OCI-LY7 (cell line): ENCODE results near the gene CGN. TPM values are rescaled to one million over a fixed set of nuclear protein-coding genes. Genes with fewer than 3 reads are reported as not detected.

Experiments
- BruUV-seq: library from RNA; stranded (reverse); fragments of 400-500 nt; replicated peaks from 2 replicates; lab custom pipeline; 2021; lab: Mats Ljungman, UMichigan
- CTCF ChIA-PET: fragments of 300-600 bp; sonication (Branson Sonifier 250); formaldehyde crosslinking; loops from one replicate; lab custom pipeline; 2022; ENCODE audit warnings: antibody characterized with exemption; ENCODE audit not compliant: unreplicated experiment; lab: Charles Lee
- POLR2A ChIA-PET: fragments of 300-600 bp; sonication (Branson Sonifier 250); formaldehyde crosslinking; loops from one replicate; lab custom pipeline; 2022; ENCODE audit warnings: antibody characterized with exemption; lab: Charles Lee
- DNase-seq: peaks from one replicate; pipeline ENCODE4 v3.0.0-alpha.2; 2015; ENCODE audit warnings: low spot score
- H2AFZ ChIP-seq: fragments of 200-600 bp; sonication (generic), shearing (Covaris generic); 2 replicates; pipeline ENCODE4 v1.6.1; 2014; ENCODE audit warnings: mild to moderate bottlenecking, antibody characterized with exemption, low read length, moderate library complexity
- H3K27ac ChIP-seq: fragments of 200-600 bp; sonication (generic); 2 replicates; pipeline ENCODE4 v1.5.1; 2014; ENCODE audit warnings: mixed run types, low read depth, mild to moderate bottlenecking, moderate library complexity, low read length, inconsistent platforms; ENCODE audit not compliant: poor library complexity, severe bottlenecking
- H3K36me3 ChIP-seq: fragments of 200-600 bp; sonication (generic); 2 replicates; pipeline ENCODE4 v1.6.1; 2014; ENCODE audit warnings: mild to moderate bottlenecking, antibody characterized with exemption, low read length, moderate library complexity, mixed read lengths; ENCODE audit not compliant: insufficient read depth
- H3K4me1 ChIP-seq: fragments of 200-600 bp; sonication (generic); 2 replicates; pipeline ENCODE4 v1.5.1; 2014; ENCODE audit warnings: mild to moderate bottlenecking, low read length; ENCODE audit not compliant: insufficient read depth, poor library complexity, severe bottlenecking
- H3K4me2 ChIP-seq: fragments of 200-600 bp; sonication (generic); 2 replicates; pipeline ENCODE4 v1.6.1; 2014; ENCODE audit warnings: mild to moderate bottlenecking, low read length
- H3K4me3 ChIP-seq: fragments of 200-600 bp; sonication (generic); 2 replicates; pipeline ENCODE4 v1.5.1; 2014; ENCODE audit warnings: mild to moderate bottlenecking, low read depth, low read length; ENCODE audit not compliant: poor library complexity, severe bottlenecking
- H3K79me2 ChIP-seq: fragments of 200-600 bp; sonication (generic); 2 replicates; pipeline ENCODE4 v1.6.1; 2016; ENCODE audit warnings: low read depth, mild to moderate bottlenecking, low read length, moderate library complexity, mixed read lengths; ENCODE audit not compliant: insufficient read depth
- H3K9me2 ChIP-seq: fragments of 200-600 bp; sonication (generic); 2 replicates; pipeline ENCODE4 v1.6.1; 2016; ENCODE audit warnings: mild to moderate bottlenecking, low read length, mixed read lengths; ENCODE audit not compliant: insufficient read depth
- H3K9me3 ChIP-seq: fragments of 200-600 bp; sonication (generic); 2 replicates; pipeline ENCODE4 v1.6.1; 2014; ENCODE audit warnings: mild to moderate bottlenecking, mixed run types, low read length, mixed read lengths
- H4K20me1 ChIP-seq: fragments of 200-600 bp; sonication (generic); 2 replicates; pipeline ENCODE4 v1.6.1; 2014; ENCODE audit warnings: mild to moderate bottlenecking, antibody characterized with exemption, low read length, moderate library complexity, mixed read lengths; ENCODE audit not compliant: insufficient read depth
- CTCF ChIP-seq: fragments of 200-600 bp; sonication (generic); conservative IDR thresholded peaks from 2 replicates; pipeline ENCODE4 v1.5.1; 2014; ENCODE audit warnings: mild to moderate bottlenecking, antibody characterized with exemption, low read length, moderate library complexity, mixed read lengths
- EZH2phosphoT487 ChIP-seq: fragments of 200-600 bp; sonication (generic); IDR thresholded peaks from 2 replicates; pipeline ENCODE4 v1.6.1; 2018; ENCODE audit warnings: low read depth, borderline replicate concordance, mild to moderate bottlenecking, mixed run types, antibody characterized with exemption, low read length, moderate library complexity, mixed read lengths
- intact Hi-C: fragments of 100-400 bp; cut with micrococcal nuclease; formaldehyde crosslinking; loops from one replicate; pipeline ENCODE4 v1.10.0; 2022; ENCODE audit not compliant: unreplicated experiment
- total RNA-seq, 2 experiments: library from RNA; depleted of rRNA in 1 of 2; stranded (reverse); fragments of >200 nt in 1 of 2; shearing (Covaris generic) in 1 of 2; gene quantifications; 2 replicates each; pipeline ENCODE4 v1.2.3, GENCODE V29; 2014 to 2022

The CGN gene
- total RNA-seq, 2 experiments from 2014 or later = 1.7 to 5.5 TPM

GRCh38 chr1:151494741-151495281 is 16.4 kb upstream of the CGN start:
- intact Hi-C loops = no loop called here
- H2AFZ ChIP-seq = no peak overlapping the region
- no peaks in the 10 kb centered on the region for H3K36me3 ChIP-seq
- ChIA-PET CTCF (no interaction called here), POLR2A (interaction anchor here (0.5 to 1.1 kb wide), 5 partner anchors 10 to 352 kb away, joined by 3 to 7 read pairs (median 4); no protein-coding TSS in a partner anchor)
- H3K4me1 ChIP-seq = no peaks in the 10 kb centered on the region
- BruUV-seq = no TSS peak
- H3K79me2 ChIP-seq = no peaks in the 10 kb centered on the region
- H4K20me1 ChIP-seq = no peaks in the 10 kb centered on the region
- no peak overlapping the region for H3K4me2 ChIP-seq
- H3K27ac ChIP-seq = no peak overlapping the region
- TF ChIP-seq CTCF (no peak), EZH2phosphoT487 (no peak)
- H3K9me3 ChIP-seq = no peaks in the 10 kb centered on the region
- no peaks in the 10 kb centered on the region for H3K9me2 ChIP-seq
- DNase-seq = no peak
- H3K4me3 ChIP-seq = no peak overlapping the region

DNA sequence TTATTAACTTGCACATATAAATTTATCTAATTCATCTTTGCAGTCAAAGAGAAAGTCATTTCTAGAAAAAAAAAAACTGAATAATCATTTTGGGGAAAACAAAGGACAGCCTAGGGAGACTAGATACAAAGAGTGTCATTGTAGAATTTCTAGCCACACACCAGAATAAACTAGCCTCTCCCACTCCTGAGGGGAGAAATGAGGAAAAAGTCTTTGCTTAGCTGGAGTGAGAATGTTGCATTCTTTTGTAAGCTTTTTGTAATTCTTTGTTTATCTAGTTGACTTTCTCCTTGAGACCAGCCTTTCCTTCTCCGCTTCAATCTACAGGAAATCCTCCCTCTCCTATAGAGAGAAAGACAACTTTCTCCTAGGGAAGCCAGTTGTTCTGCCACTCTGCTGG is 15.9 kb upstream of the CGN start:
- no peaks in the 10 kb centered on the region for H3K9me3 ChIP-seq
- intact Hi-C loops = no loop called here
- POLR2A ChIA-PET = interaction anchor here (0.5 to 1.1 kb wide), 4 partner anchors 9 to 351 kb away, joined by 3 to 7 read pairs (median 4); no protein-coding TSS in a partner anchor

More for the DNA sequence above, 15.9 kb upstream of the CGN start:
- Histone ChIP-seq H3K4me3 (no peak overlapping the region), H3K4me2 (no peak overlapping the region), H3K36me3 (no peaks in the 10 kb centered on the region), H3K79me2 (no peaks in the 10 kb centered on the region), H4K20me1 (no peaks in the 10 kb centered on the region), H3K4me1 (no peaks in the 10 kb centered on the region), H3K9me2 (no peaks in the 10 kb centered on the region), H2AFZ (no peak overlapping the region), H3K27ac (no peak overlapping the region)
- BruUV-seq = no TSS peak
- CTCF ChIA-PET = no interaction called here
- TF ChIP-seq EZH2phosphoT487 (no peak), CTCF (no peak)
- no peak for DNase-seq
